GM08714 (cell line): ENCODE measurements around the gene RORC.
"Not testable (repeated sequence)": the region's sequence is repeated elsewhere in the genome, so short reads cannot be mapped to it uniquely, and the experiment has no call there.

Source experiments
- H3K4me3 ChIP-seq: fragments of 200-500 bp; sonication (Bioruptor generic); 2 replicates; pipeline ENCODE4 v1.5.1; 2014; ENCODE audit warnings: mild to moderate bottlenecking, low read length, inconsistent platforms
- ZNF274 ChIP-seq: IDR thresholded peaks from 2 replicates; pipeline ENCODE4 v1.6.1; 2012; ENCODE audit warnings: mild to moderate bottlenecking, low read depth, low read length

Gene RORC

DNA sequence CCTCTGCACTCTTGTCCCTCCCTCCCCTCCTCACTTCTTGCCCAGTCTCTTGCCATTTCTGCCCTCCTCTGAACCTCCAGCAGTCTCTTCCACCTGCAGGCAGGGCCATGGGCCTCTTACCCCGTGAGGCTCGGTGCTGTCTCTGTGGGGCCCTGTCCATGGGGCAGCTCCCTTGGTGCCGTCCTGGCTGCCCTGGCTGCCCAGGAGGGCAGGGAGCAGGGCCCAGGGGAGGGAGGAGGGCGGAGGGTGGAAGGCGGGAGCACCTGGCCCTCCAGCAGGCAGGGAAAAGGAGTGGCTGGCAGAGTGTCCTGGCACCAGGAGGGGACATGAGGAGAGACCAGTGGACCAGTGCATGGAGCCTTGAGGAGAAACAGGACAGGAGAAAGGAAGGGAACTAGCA lies at the start of gene RORC:
TSS of gene RORC (minus strand) at position 198 of the 400 bp plus-strand sequence. CDS start at position 160, 38 bp downstream.
- no peak within 1 kb of the TSS for H3K4me3 ChIP-seq

DNA sequence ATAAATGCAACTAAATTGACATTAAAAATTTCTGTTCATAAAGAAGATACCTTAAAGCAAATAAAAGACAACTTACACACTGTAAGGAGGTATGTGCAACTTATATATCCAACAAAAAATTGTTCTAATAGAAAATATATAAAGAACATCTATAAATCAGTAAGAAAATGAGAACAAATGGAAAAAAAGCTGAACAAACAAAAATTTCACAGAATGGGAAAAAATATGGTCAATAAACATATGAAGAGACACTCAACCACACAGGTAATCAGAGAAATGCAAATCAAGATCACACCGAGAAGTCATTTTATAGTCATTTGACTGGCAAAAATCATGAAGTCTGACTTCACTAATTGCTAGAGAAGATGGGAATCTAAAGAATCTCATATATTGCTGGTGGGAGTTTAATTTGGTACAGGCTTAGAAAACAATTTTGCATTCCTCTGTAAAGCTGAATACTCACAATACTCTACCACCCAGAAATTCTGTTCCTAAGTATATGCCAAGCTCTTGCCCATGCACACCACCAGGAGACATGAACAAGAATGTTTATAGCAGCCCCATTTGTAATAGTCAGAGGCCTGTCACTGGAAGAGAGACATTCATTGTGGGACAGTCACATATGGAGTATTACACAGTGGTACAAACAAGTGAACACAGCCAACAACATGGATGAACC lies 44.0 kb upstream of the RORC start:
- no peak overlapping the region for H3K4me3 ChIP-seq
- TF ChIP-seq ZNF274, result no peak

More for the DNA sequence above, at the start of gene RORC:
- no peak for TF ChIP-seq ZNF274

- H3K4me3 ChIP-seq, result not testable (repeated sequence)
These were observed 41.2 kb upstream of the RORC start for GRCh38 chr1:151872776-151873175.

- no peak overlapping the region for H3K4me3 ChIP-seq
- no peak for TF ChIP-seq ZNF274
These were observed 39.9 kb upstream of the RORC start for GRCh38 chr1:151871284-151872030.

- no peak for TF ChIP-seq ZNF274
- no peak overlapping the region for H3K4me3 ChIP-seq
These were observed 36.9 kb upstream of the RORC start for GRCh38 chr1:151868486-151868885.

- no peak for TF ChIP-seq ZNF274
- no peak overlapping the region for H3K4me3 ChIP-seq
These were observed 36.3 kb upstream of the RORC start for GRCh38 chr1:151867765-151868411.

GRCh38 chr1:151867321-151867720 lies 35.7 kb upstream of the RORC start:
- TF ChIP-seq ZNF274, result no peak
- no peak overlapping the region for H3K4me3 ChIP-seq

DNA sequence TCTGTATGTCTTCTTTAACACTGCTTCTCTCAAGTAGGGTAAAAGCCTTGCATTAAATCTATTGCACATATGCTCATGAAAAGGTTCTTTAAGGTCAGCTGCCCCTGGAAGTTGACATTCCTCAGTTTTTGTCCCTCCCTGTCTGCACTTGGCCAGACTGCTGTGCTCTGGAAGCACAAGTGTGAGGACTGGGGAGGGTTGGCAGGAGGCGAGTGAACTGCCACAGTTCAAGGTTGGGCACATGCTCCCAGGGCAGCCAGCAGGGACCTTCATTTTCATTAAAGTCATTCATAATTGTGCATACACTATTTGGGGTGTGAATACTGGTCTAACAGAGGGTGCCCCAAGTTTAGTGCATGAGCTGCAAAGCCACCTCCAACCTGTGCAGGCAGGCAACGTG lies 32.8 kb upstream of the RORC start:
- H3K4me3 ChIP-seq, result no peak overlapping the region
- no peak for TF ChIP-seq ZNF274

DNA sequence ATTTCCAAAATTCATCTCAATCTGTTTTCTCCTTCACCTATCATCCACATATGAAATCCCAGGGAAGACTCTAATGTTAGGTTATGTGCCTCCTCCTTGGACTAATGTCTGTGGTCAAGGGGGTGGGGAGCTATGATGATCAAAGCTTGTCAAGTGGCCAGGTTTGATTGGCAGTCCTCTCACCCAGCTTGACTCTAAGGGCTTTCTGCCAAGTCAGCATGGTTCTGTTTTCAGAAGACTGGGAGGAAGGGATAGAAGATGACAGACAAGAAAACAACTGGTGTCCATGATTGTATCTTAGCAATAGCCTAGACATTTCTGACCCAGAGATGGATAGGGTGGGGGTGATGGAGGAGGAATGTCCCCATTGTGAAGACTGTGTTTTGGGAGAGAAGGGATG lies 31.0 kb upstream of the RORC start:
- no peak overlapping the region for H3K4me3 ChIP-seq
- no peak for TF ChIP-seq ZNF274

DNA sequence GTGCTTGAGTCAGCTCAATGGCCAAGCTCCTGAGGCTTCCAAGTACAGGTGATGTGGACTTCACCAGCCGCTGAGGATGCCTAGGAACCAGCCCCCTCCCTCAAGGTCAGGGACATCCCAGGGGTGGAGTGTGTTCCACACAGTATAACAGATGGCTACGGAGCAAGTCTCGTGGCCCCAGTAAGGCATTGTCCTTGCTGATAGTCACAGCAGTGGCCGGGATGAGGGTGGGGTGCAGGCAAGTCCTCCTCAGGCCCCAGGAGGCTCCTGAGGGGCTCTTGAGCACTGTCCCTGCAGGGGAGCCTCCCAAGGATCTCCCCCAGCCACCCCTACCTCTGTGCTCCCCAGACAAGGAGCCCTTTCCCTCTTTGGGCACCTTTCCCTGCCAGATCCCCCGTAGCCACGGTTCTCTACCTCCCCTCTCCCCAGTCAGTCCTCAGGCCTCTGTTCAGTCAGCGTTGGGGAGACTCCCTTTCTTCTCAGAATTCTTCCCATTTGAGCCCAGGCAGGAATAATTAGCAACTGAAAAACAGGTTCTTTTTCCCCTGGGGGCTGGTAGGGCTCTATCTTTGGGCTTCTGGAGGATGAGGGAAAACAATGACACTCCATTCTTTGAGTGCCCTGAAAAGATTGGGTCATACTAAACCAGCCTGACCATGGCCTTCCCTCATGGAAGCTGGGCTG lies 29.0 kb upstream of the RORC start:
- no peak overlapping the region for H3K4me3 ChIP-seq
- no peak for TF ChIP-seq ZNF274

DNA sequence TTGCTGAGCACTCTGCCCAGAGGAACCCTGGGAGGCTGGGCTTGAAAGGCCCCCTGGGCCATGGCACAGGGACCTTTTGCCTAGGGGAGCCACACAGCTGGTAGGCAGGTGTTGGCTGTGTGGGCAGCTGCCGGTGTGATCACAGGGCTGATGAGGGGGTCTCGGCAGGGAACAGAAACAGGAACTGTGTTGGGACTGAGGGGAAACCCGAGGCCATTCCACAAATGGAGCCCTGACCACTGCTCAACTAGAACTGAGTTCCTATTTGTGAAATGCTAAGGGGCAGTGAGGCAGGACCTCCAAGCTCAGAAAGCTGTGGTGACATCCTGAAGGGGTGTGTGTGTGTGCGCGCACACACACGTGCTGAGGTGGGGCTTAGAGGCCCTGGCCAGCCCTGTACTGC lies 28.3 kb upstream of the RORC start:
- no peak overlapping the region for H3K4me3 ChIP-seq

GRCh38 chr1:151858886-151859665 lies 27.5 kb upstream of the RORC start:
- TF ChIP-seq ZNF274, result no peak
- H3K4me3 ChIP-seq, result no peak overlapping the region

More for the DNA sequence above, 28.3 kb upstream of the RORC start:
- no peak for TF ChIP-seq ZNF274

DNA sequence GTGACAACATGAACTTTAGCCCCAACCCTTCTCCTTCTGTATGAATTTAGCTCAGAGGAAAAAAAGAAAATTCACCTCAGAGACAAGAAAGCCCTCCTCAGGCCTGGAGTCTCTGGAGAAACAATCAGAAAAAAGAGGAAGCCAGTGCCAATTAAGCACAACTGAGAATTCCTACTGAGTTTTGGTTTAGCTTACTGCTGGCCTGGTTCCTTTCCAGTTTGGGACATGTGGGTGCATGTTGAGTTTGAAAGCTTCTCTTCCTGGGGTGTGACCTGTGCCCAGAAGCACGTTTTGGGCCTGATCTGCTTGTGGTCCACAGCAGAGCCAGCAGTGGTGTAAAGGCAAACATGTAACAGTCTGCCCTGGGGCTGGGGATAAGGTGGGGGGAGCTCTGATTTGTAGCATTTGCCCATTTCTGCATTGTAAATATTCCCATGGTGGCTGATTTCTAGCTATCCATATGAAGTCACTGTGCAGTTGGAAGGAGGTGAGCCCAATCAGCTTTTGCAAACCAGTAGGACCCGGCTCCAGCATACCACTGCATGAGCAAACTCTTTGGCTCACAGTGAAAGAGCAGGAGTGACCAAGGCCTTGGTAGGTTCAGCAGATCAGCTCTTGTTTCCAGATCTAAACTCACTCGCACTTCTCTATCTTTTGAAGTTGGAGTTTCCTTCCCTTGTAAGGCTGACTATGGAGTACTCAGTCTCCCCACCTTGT lies 26.6 kb upstream of the RORC start:
- H3K4me3 ChIP-seq, result no peak overlapping the region
- no peak for TF ChIP-seq ZNF274
